Measurements from ENCODE around the gene RNF212.

RNF212 gene

DNA sequence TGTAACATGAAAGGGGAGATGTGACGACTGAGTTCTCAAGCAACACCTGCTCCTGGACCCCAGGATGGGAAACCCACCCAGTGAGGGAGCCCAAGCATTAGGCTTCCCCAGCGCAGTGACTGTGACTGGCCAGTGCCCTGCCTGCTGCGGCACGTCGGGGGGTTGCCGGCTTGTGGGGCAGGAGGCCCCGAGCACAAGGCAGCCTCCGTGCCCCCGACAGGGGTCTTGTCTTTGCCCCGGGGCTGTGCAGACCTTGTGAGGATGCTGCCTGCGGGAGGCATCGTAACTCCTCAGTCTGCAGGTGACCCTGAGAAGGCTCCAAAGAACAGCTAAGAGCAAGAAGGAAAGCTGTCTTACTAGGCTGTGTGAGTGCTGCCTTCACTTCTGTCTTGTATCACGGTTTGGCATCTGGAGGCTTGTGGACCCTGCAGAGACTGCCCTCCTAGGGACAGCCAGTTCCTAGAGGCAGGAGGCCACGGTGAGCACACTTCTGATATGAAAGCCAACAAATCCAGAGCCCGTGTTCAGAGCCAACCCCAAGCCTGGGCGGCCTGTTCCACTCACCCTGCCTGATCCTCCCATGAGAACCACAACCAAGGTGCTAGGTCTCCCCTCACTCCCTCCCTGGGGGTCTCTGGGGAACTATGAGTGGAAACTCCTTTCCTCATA lies 54.2 kb downstream of the RNF212 start:
- peaks cover 38% of the 10 kb centered on the region; the same call in 1 of the 2 replicates for H3K27me3 ChIP-seq (ENCODE audit: insufficient read depth, low read depth)
- H4K20me1 ChIP-seq (ENCODE audit: insufficient read depth): no peaks in the 10 kb centered on the region
- H3K79me2 ChIP-seq (ENCODE audit: insufficient read depth, low read depth): no peaks in the 10 kb centered on the region
- no peak overlapping the region for H3K9ac ChIP-seq
- H3K4me1 ChIP-seq (ENCODE audit: low read depth, poor library complexity, severe bottlenecking): no peaks in the 10 kb centered on the region
- no peak overlapping the region for H2AFZ ChIP-seq (ENCODE audit: low read depth)
- H3K27ac ChIP-seq: no peak overlapping the region
- no peaks in the 10 kb centered on the region for H3K36me3 ChIP-seq (ENCODE audit: insufficient read depth)
- H3K4me3 ChIP-seq (IDR thresholded peaks at IDR 0.05; ENCODE audit: insufficient read depth, low read depth, low read length): no peak overlapping the region
- no peak overlapping the region for H3K4me2 ChIP-seq
- TF ChIP-seq, protein P1, sequence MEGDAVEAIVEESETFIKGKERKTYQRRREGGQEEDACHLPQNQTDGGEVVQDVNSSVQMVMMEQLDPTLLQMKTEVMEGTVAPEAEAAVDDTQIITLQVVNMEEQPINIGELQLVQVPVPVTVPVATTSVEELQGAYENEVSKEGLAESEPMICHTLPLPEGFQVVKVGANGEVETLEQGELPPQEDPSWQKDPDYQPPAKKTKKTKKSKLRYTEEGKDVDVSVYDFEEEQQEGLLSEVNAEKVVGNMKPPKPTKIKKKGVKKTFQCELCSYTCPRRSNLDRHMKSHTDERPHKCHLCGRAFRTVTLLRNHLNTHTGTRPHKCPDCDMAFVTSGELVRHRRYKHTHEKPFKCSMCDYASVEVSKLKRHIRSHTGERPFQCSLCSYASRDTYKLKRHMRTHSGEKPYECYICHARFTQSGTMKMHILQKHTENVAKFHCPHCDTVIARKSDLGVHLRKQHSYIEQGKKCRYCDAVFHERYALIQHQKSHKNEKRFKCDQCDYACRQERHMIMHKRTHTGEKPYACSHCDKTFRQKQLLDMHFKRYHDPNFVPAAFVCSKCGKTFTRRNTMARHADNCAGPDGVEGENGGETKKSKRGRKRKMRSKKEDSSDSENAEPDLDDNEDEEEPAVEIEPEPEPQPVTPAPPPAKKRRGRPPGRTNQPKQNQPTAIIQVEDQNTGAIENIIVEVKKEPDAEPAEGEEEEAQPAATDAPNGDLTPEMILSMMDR (conservative IDR thresholded peaks at IDR 0.05; ENCODE audit: low read depth, low read length): no peak

DNA sequence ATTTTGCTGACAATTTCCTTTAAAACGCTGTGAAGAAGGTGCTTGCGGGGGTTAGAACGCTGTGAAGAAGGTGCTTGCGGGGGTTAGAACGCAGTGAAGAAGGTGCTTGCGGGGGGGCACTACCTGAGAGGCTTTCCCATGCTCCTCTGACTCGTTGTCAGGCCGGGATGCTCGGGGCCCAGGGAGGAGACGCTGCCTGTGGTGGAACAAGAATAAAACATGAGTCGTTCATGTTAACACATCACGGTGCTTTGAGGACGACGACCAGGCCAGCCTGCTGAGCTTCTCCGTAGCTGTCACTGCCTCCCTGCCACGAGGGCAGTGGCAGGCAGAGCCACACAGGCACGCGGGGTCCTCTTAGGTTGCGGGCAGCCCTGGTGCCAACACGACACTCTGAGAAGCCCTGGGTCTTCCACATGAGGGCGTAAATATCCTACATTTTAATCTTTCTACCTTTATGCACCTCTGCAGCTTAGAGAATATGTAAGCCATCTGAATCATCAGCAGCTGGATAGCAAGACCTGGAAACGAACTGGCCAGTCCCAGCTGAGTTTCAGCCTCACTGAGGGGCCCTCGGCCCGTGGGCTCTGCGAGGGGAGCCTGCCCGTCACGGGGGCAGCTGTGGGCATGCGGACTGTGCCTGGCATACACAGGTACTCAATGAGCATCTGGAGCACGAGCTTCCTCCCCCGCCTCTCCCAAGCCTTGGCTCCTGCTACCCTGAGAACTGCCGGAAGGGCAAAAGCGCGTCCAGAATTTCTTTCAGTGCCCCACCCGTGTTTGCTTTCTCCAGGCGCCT lies 55.0 kb downstream of the RNF212 start:
- Histone ChIP-seq H4K20me1 (ENCODE audit: insufficient read depth) (no peaks in the 10 kb centered on the region), H3K27me3 (ENCODE audit: insufficient read depth, low read depth) (peaks cover 38% of the 10 kb centered on the region; the same call in 1 of the 2 replicates), H3K36me3 (ENCODE audit: insufficient read depth) (no peaks in the 10 kb centered on the region), H3K27ac (no peak overlapping the region), H2AFZ (ENCODE audit: low read depth) (no peak overlapping the region), H3K79me2 (ENCODE audit: insufficient read depth, low read depth) (no peaks in the 10 kb centered on the region), H3K4me1 (ENCODE audit: low read depth, poor library complexity, severe bottlenecking) (no peaks in the 10 kb centered on the region), H3K4me2 (no peak overlapping the region), H3K4me3 (IDR thresholded peaks at IDR 0.05; ENCODE audit: insufficient read depth, low read depth, low read length) (no peak overlapping the region), H3K9ac (no peak overlapping the region)
- TF ChIP-seq, protein P1 (conservative IDR thresholded peaks at IDR 0.05; ENCODE audit: low read depth, low read length): no peak

GRCh38 chr4:1057403-1057745 lies 56.0 kb downstream of the RNF212 start:
- Histone ChIP-seq H3K27ac (no peak overlapping the region), H3K27me3 (ENCODE audit: insufficient read depth, low read depth) (peaks cover 46% of the 10 kb centered on the region; the same call in 1 of the 2 replicates), H3K79me2 (ENCODE audit: insufficient read depth, low read depth) (no peaks in the 10 kb centered on the region), H3K4me2 (no peak overlapping the region), H3K4me3 (IDR thresholded peaks at IDR 0.05; ENCODE audit: insufficient read depth, low read depth, low read length) (no peak overlapping the region), H3K4me1 (ENCODE audit: low read depth, poor library complexity, severe bottlenecking) (no peaks in the 10 kb centered on the region), H4K20me1 (ENCODE audit: insufficient read depth) (no peaks in the 10 kb centered on the region), H2AFZ (ENCODE audit: low read depth) (no peak overlapping the region), H3K9ac (no peak overlapping the region), H3K36me3 (ENCODE audit: insufficient read depth) (no peaks in the 10 kb centered on the region)
- TF ChIP-seq, protein P1 (conservative IDR thresholded peaks at IDR 0.05; ENCODE audit: low read depth, low read length): no peak

GRCh38 chr4:1056671-1057402 lies 56.5 kb downstream of the RNF212 start:
- Histone ChIP-seq H3K27me3 (ENCODE audit: insufficient read depth, low read depth) (peaks cover 48% of the 10 kb centered on the region; the same call in 1 of the 2 replicates), H3K4me2 (no peak overlapping the region), H3K4me1 (ENCODE audit: low read depth, poor library complexity, severe bottlenecking) (no peaks in the 10 kb centered on the region), H3K9ac (no peak overlapping the region), H3K4me3 (IDR thresholded peaks at IDR 0.05; ENCODE audit: insufficient read depth, low read depth, low read length) (no peak overlapping the region), H3K79me2 (ENCODE audit: insufficient read depth, low read depth) (no peaks in the 10 kb centered on the region), H4K20me1 (ENCODE audit: insufficient read depth) (no peaks in the 10 kb centered on the region), H3K27ac (no peak overlapping the region), H3K36me3 (ENCODE audit: insufficient read depth) (no peaks in the 10 kb centered on the region), H2AFZ (ENCODE audit: low read depth) (no peak overlapping the region)
- TF ChIP-seq, protein P1 (conservative IDR thresholded peaks at IDR 0.05; ENCODE audit: low read depth, low read length): no peak

All from KMS-11 (cell line).